ENCODE data around the gene RASGRP1. TPM values are rescaled to one million over a fixed set of nuclear protein-coding genes. Genes with fewer than 3 reads are reported as not detected.
A peak's percentile ranks its signal among the peaks of the same experiment; 100 is the strongest.

Gene RASGRP1
- total RNA-seq, 2 experiments from 2014 or later = 105 to 106 TPM

- peak overlapping the region; percentile 97 for H3K27ac Mint-ChIP-seq
- H3K4me1 Mint-ChIP-seq (ENCODE audit: low read depth) = peaks cover 100% of the 10 kb centered on the region
- intact Hi-C loops (cut with micrococcal nuclease) = no loop called here
Observed at GRCh38 chr15:38534691-38535090, 29.9 kb downstream of the RASGRP1 start.

GRCh38 chr15:38533926-38534325, 30.7 kb downstream of the RASGRP1 start:
- Mint-ChIP-seq H3K4me3 (no peak overlapping the region), H3K27ac (peak overlapping the region; percentile 97), H3K36me3 (ENCODE audit: low read depth) (peaks cover 92% of the 10 kb centered on the region), H3K27me3 (no peaks in the 10 kb centered on the region), H3K4me1 (ENCODE audit: low read depth) (peaks cover 100% of the 10 kb centered on the region), H3K9me3 (peaks cover 6% of the 10 kb centered on the region)
- DNase-seq (no peak), ATAC-seq (no peak)
- ChIA-PET POLR2A (interaction anchor here (0.7 to 2.5 kb wide), 13 partner anchors 8 to 162 kb away, joined by 3 to 16 read pairs (median 4); partner anchors contain the start of gene RASGRP1), CTCF (interaction anchor here (0.9 to 7.5 kb wide), 8 partner anchors 12 to 165 kb away, joined by 3 to 68 read pairs (median 4); no protein-coding TSS in a partner anchor)
- TF ChIP-seq CTCF (IDR thresholded peaks at IDR 0.05) = no peak
- intact Hi-C loops (cut with micrococcal nuclease) = no loop called here

More at GRCh38 chr15:38534691-38535090, 29.9 kb downstream of the RASGRP1 start:
- DNase-seq = no peak
- POLR2A ChIA-PET = interaction anchor here (1.0 to 2.4 kb wide), 7 partner anchors 9 to 155 kb away, joined by 3 to 16 read pairs (median 4); partner anchors contain the start of gene RASGRP1
- no peak overlapping the region for H3K4me3 Mint-ChIP-seq
- CTCF ChIA-PET = interaction anchor here (0.8 to 7.5 kb wide), 10 partner anchors 9 to 165 kb away, joined by 3 to 68 read pairs (median 4); no protein-coding TSS in a partner anchor
- no peak for ATAC-seq
- peaks cover 89% of the 10 kb centered on the region for H3K36me3 Mint-ChIP-seq (ENCODE audit: low read depth)
- peaks cover 2% of the 10 kb centered on the region for H3K9me3 Mint-ChIP-seq
- TF ChIP-seq CTCF (IDR thresholded peaks at IDR 0.05) = no peak
- H3K27me3 Mint-ChIP-seq = no peaks in the 10 kb centered on the region

DNA sequence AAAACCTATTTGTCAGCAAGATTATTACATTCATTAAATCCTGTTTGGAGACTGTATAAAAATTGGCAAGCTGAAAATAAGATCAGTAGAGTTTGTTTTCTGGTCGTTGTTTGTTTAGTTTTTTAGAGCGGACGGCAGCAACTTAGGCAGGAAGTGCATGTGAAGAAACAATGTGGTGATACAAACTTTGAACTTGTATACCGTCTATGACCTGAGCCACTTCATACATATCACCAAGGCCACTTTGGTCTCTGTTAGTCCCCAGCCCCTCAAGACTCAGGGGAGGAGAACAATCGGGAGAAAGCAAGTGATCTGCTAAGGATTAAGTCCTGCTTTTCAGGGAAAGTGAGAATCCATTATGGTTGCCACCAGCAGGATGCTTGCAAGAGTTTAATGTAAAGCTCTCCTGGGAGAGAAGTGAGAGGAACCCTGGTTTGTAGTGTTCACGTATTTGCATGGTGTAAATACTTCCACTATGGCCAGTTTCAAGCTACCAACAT, 31.1 kb downstream of the RASGRP1 start:
- intact Hi-C loops (cut with micrococcal nuclease) = no loop called here
- Mint-ChIP-seq H3K4me3 (no peak overlapping the region), H3K27ac (peak overlapping the region; percentile 97), H3K4me1 (ENCODE audit: low read depth) (peaks cover 99% of the 10 kb centered on the region), H3K9me3 (peaks cover 8% of the 10 kb centered on the region), H3K27me3 (no peaks in the 10 kb centered on the region), H3K36me3 (ENCODE audit: low read depth) (peaks cover 96% of the 10 kb centered on the region)
- no peak for TF ChIP-seq CTCF (IDR thresholded peaks at IDR 0.05)
- ATAC-seq (no peak), DNase-seq (no peak)
- POLR2A ChIA-PET = interaction anchor here (0.7 to 2.5 kb wide), 15 partner anchors 8 to 162 kb away, joined by 3 to 8 read pairs (median 4); partner anchors contain the start of gene RASGRP1
- CTCF ChIA-PET = interaction anchor here (1.1 to 7.5 kb wide), 8 partner anchors 12 to 166 kb away, joined by 3 to 68 read pairs (median 6); partner anchors contain the start of gene RASGRP1

DNA sequence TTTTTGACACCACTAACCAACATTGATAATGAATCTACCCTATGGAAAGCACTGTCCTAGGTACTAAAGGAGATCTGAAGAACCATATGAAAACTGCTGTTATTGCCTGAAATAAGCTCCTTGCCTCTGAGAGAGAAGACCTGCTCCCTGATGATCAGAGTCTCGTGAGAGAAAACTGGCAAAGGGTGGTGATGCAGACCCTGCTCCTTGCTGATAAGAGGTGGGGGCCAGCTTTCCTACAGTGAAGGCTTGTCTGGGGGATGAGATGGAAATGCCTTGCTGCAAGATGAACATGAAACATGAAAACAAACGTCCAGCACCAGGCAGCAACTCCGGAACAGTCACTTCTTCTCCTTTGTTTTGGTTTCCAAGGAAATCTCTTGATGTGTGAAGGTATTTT, 31.9 kb downstream of the RASGRP1 start:
- H3K27ac Mint-ChIP-seq = peak overlapping the region; percentile 97
- TF ChIP-seq CTCF (IDR thresholded peaks at IDR 0.05) = no peak
- peaks cover 98% of the 10 kb centered on the region for H3K4me1 Mint-ChIP-seq (ENCODE audit: low read depth)
- H3K36me3 Mint-ChIP-seq (ENCODE audit: low read depth) = peaks cover 96% of the 10 kb centered on the region
- CTCF ChIA-PET = interaction anchor here (0.9 to 7.5 kb wide), 8 partner anchors 19 to 167 kb away, joined by 3 to 68 read pairs (median 4); partner anchors contain the start of gene RASGRP1
- POLR2A ChIA-PET = interaction anchor here (0.7 to 2.5 kb wide), 9 partner anchors 8 to 163 kb away, joined by 3 to 8 read pairs (median 4); no protein-coding TSS in a partner anchor
- no peaks in the 10 kb centered on the region for H3K27me3 Mint-ChIP-seq
- intact Hi-C loops (cut with micrococcal nuclease) = no loop called here
- DNase-seq = no peak
- H3K9me3 Mint-ChIP-seq = peaks cover 8% of the 10 kb centered on the region
- no peak for ATAC-seq
- no peak overlapping the region for H3K4me3 Mint-ChIP-seq

DNA sequence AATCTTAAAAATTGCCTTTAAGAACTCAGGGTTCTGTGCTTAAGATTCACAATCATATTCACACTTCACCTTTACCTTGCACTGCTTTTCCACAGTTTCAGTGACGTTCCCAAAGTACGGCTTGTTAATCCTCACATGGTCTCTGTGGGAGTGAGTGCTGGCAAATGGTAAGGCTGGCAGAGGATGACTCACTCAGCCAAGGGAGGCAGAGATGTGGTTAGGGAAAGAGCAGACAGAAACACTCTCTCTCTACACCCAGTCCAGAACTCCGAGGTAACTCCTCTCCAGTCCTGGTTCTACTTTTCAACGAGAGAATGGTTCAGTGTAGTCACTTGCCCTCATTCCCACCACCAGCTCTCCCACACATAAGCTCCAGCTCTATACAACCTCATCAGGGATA, 33.1 kb downstream of the RASGRP1 start:
- Mint-ChIP-seq H3K4me3 (no peak overlapping the region), H3K9me3 (peaks cover 8% of the 10 kb centered on the region), H3K4me1 (ENCODE audit: low read depth) (peaks cover 98% of the 10 kb centered on the region), H3K27ac (peak overlapping the region; percentile 97), H3K36me3 (ENCODE audit: low read depth) (peaks cover 95% of the 10 kb centered on the region), H3K27me3 (no peaks in the 10 kb centered on the region)
- TF ChIP-seq CTCF (IDR thresholded peaks at IDR 0.05) = no peak
- ATAC-seq (no peak), DNase-seq (no peak)
- ChIA-PET CTCF (interaction anchor here (1.0 to 7.5 kb wide), 8 partner anchors 8 to 168 kb away, joined by 3 to 68 read pairs (median 5); no protein-coding TSS in a partner anchor), POLR2A (interaction anchor here (0.7 to 2.5 kb wide), 7 partner anchors 12 to 167 kb away, joined by 3 to 13 read pairs (median 5); partner anchors contain the start of gene RASGRP1)
- intact Hi-C loops (cut with micrococcal nuclease) = no loop called here
